HL-60 (cell line): ENCODE results near the gene BRMS1.
A peak's percentile ranks its signal among the peaks of the same experiment; 100 is the strongest.

Experiments used
- DNase-seq, 2 experiments: peaks; one replicate each; pipeline ENCODE4 v3.0.0-alpha.2; 2010 to 2020; ENCODE audit warnings: low read depth in 1 of 2, low spot score in 1 of 2
- H3K27ac ChIP-seq: fragments of 250-450 bp; sonication (Bioruptor Pico); replicated peaks from 2 replicates; pipeline ENCODE4 v1.5.1; 2020; ENCODE audit warnings: mild to moderate bottlenecking, moderate library complexity
- H3K27me3 ChIP-seq: fragments of 250-450 bp; sonication (Bioruptor Pico); 2 replicates; pipeline ENCODE4 v1.5.1; 2021; ENCODE audit warnings: mild to moderate bottlenecking, moderate library complexity; ENCODE audit not compliant: insufficient read depth, poor library complexity, severe bottlenecking
- H3K4me3 ChIP-seq: replicated peaks from 2 replicates; pipeline ENCODE4 v1.5.1; 2011; ENCODE audit warnings: mild to moderate bottlenecking, control low read depth, low read length; ENCODE audit not compliant: insufficient read depth
- GABPA ChIP-seq: IDR thresholded peaks from 2 replicates; pipeline ENCODE4 v1.6.1; 2012; ENCODE audit warnings: low read depth
- POLR2AphosphoS5 ChIP-seq: IDR thresholded peaks from 2 replicates; pipeline ENCODE4 v1.6.1; 2012; ENCODE audit warnings: low read depth
- SPI1 ChIP-seq: IDR thresholded peaks from 2 replicates; pipeline ENCODE4 v1.6.1; 2012; ENCODE audit warnings: low read depth, mild to moderate bottlenecking, borderline replicate concordance
- TF ChIP-seq, protein P1 (sequence below): IDR thresholded peaks from one replicate; pipeline ENCODE4 v1.5.1; 2011; ENCODE audit warnings: low read length, control low read depth, inconsistent platforms; ENCODE audit not compliant: insufficient read depth
- TF ChIP-seq, protein P2 (sequence below): IDR thresholded peaks from 2 replicates; pipeline ENCODE4 v1.6.1; 2012; ENCODE audit warnings: low read depth; ENCODE audit not compliant: insufficient replicate concordance

Gene BRMS1

DNA sequence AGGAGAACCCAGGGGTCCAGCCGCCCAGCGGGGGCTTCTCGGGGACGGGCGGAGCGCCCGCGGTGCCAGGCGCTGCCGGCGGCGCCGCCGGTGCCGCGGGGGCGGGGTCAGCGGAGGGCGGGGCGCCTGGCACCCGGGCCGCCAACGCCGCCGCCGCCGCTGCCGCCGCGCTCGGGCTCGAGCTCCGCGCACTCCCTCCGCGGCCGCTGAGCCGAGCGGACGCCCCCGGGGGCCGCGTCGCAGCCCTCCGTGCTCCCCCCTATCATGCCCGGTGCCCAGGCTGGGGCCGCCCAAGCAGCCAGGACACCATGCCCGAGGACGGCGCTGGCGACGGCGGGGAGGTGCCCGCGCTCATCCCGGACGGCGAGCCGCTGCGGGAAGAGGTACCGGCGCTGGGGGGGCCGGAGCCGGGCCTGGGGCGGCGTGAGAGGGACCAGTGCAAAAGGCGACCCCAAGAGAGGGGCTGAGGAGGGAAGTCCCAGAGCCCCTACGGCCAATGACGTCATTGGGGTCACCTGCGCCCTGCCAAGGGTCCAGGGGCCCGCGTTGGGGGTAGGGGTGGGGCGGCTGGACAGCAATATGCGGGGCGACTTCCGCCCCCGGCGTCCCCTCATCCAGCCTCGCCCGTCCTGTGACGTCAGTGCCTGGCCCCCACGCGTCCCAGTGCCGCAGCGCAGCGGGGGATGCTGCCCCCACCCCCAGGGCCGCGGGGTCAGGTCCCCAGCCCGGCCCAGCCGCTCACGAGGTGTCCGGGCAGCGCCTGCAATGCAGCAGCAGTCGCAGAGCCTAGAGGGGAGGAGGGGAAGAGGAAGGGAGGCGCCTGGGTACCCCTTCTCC lies 53.0 kb downstream of the BRMS1 start, which contains the start of gene TMEM151A:
Gene TMEM151A, plus strand, starts transcription at position 189 of the 837 bp plus-strand sequence. Its CDS starts 120 bp downstream, at position 309.
- H3K27me3 ChIP-seq, result peaks cover 17% of the 10 kb centered on the region
- peak within 1 kb of the TSS; percentile 26; the same call in 1 of the 2 replicates for H3K4me3 ChIP-seq

DNA sequence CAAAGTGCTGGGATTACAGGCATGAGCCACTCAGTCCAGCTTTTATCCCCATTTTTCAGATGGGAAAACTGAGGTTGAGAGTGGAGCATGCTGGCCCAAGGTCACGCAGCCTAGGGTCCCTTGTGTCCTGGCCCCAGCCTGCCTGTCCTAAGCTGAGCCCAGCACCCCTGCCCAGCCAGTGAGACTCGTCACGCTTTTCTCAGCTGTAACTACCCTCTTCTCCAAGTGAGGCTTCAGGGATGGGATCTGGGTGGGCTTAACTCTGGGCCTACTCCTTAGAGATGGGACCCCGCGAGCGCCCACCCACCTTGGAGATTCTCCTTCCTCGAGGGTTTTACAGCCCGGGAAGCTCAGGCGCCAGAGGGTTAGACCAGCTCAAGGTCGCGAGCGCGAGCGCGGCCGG lies 53.6 kb downstream of the BRMS1 start:
- Histone ChIP-seq H3K27ac (no peak overlapping the region), H3K4me3 (no peak overlapping the region; the same call in 1 of the 2 replicates), H3K27me3 (peaks cover 17% of the 10 kb centered on the region)
- DNase-seq, result no peak
- TF ChIP-seq, protein P1, sequence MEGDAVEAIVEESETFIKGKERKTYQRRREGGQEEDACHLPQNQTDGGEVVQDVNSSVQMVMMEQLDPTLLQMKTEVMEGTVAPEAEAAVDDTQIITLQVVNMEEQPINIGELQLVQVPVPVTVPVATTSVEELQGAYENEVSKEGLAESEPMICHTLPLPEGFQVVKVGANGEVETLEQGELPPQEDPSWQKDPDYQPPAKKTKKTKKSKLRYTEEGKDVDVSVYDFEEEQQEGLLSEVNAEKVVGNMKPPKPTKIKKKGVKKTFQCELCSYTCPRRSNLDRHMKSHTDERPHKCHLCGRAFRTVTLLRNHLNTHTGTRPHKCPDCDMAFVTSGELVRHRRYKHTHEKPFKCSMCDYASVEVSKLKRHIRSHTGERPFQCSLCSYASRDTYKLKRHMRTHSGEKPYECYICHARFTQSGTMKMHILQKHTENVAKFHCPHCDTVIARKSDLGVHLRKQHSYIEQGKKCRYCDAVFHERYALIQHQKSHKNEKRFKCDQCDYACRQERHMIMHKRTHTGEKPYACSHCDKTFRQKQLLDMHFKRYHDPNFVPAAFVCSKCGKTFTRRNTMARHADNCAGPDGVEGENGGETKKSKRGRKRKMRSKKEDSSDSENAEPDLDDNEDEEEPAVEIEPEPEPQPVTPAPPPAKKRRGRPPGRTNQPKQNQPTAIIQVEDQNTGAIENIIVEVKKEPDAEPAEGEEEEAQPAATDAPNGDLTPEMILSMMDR, result no peak
- TF ChIP-seq, protein P2, sequence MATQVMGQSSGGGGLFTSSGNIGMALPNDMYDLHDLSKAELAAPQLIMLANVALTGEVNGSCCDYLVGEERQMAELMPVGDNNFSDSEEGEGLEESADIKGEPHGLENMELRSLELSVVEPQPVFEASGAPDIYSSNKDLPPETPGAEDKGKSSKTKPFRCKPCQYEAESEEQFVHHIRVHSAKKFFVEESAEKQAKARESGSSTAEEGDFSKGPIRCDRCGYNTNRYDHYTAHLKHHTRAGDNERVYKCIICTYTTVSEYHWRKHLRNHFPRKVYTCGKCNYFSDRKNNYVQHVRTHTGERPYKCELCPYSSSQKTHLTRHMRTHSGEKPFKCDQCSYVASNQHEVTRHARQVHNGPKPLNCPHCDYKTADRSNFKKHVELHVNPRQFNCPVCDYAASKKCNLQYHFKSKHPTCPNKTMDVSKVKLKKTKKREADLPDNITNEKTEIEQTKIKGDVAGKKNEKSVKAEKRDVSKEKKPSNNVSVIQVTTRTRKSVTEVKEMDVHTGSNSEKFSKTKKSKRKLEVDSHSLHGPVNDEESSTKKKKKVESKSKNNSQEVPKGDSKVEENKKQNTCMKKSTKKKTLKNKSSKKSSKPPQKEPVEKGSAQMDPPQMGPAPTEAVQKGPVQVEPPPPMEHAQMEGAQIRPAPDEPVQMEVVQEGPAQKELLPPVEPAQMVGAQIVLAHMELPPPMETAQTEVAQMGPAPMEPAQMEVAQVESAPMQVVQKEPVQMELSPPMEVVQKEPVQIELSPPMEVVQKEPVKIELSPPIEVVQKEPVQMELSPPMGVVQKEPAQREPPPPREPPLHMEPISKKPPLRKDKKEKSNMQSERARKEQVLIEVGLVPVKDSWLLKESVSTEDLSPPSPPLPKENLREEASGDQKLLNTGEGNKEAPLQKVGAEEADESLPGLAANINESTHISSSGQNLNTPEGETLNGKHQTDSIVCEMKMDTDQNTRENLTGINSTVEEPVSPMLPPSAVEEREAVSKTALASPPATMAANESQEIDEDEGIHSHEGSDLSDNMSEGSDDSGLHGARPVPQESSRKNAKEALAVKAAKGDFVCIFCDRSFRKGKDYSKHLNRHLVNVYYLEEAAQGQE, result no peak
- TF ChIP-seq POLR2AphosphoS5 (no peak), SPI1 (no peak), GABPA (no peak)

More for the DNA sequence above, 53.0 kb downstream of the BRMS1 start, which contains the start of gene TMEM151A:
- TF ChIP-seq POLR2AphosphoS5 (no peak), SPI1 (no peak), GABPA (no peak)
- DNase-seq, result no peak
- H3K27ac ChIP-seq, result no peak within 1 kb of the TSS

DNA sequence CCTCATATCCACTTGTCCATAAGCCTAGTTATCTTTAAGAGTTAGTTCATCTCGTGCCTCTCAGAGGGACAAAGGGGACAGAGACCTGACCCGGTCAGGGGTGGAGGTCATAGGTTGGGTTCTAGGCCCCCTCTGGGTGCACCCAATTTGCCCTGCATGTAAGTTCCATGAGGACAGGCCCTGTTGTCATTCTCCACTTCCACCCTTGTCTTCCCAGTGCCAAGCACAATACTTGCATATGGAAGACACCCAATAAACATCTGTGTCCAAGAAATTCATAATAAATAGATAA lies 54.6 kb downstream of the BRMS1 start:
- TF ChIP-seq, protein P1, result no peak
- TF ChIP-seq, protein P2, result no peak
- TF ChIP-seq GABPA (no peak), POLR2AphosphoS5 (no peak), SPI1 (no peak)
- DNase-seq, result no peak
- no peak overlapping the region for H3K4me3 ChIP-seq
- peaks cover 17% of the 10 kb centered on the region for H3K27me3 ChIP-seq
- no peak overlapping the region for H3K27ac ChIP-seq

DNA sequence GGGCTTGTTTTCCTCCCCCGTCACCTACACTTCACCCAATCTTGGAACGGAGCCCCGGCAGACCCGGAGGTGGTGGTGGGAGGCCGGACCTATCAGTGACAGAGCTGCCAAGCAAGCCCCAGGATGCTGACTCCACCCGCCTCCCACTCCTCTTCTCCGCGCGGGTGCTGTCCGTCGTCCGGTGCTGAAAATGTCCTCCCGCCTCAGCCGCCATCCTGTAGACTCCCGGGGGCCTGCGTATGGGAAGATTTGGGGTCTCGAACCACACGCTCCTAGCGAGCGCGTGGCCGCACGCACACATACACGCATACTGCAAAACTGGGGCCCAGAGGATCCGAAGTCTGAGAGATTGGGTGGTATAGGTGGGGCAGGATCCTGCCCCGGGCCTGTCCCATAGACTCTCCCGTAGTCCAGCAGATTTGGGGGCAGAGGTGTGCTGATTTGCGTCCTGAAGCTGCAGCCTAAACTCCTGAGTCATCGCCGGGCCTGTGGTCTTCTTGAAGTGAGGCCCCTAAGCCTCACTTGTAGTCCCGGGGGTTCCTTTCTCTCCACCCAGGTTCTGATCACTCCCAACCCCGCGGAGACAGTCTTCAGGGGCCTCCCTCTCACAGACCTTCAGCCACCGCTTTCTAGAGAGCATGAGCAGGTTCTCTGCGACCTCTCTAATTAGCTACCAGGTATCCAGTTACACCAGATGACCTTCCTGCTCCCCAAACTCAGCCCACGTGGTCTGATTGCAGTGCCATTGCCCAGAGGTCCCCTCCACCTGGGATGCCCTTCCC lies 55.2 kb downstream of the BRMS1 start:
- peak in 1 of 2 experiments; percentile 69 for DNase-seq
- Histone ChIP-seq H3K4me3 (peak overlapping the region; percentile 58), H3K27ac (peak overlapping the region; percentile 44), H3K27me3 (peaks cover 17% of the 10 kb centered on the region)
- TF ChIP-seq POLR2AphosphoS5 (no peak), GABPA (no peak)
- TF ChIP-seq, protein P2, result peak; percentile 99
